HepG2 (cell line): Measurements from ENCODE around the gene RSPRY1. TPM values are rescaled to one million over a fixed set of nuclear protein-coding genes. Genes with fewer than 3 reads are reported as not detected.
A peak's percentile ranks its signal among the peaks of the same experiment; 100 is the strongest.

Experiments
- ATF7-NPFF ChIP-seq: sonication (generic); formaldehyde crosslinking; IDR thresholded peaks from 2 replicates; pipeline ENCODE4 v1.8.1; 2023; ENCODE audit warnings: mild to moderate bottlenecking, low read depth, missing genetic modification reagents, moderate library complexity
- FIP1L1 ChIP-seq: fragments of 200-400 bp; formaldehyde crosslinking; IDR thresholded peaks from 2 replicates; pipeline ENCODE4 v1.6.1; 2018; ENCODE audit warnings: low read depth, mild to moderate bottlenecking, low read length, moderate library complexity, borderline replicate concordance; ENCODE audit not compliant: insufficient read depth
- GTF3A ChIP-seq: sonication (generic); formaldehyde crosslinking; conservative IDR thresholded peaks from 2 replicates; pipeline ENCODE4 v1.4.0; 2020; ENCODE audit warnings: mild to moderate bottlenecking, missing genetic modification reagents
- HES4 ChIP-seq: sonication (generic); formaldehyde crosslinking; IDR thresholded peaks from 2 replicates; pipeline ENCODE4 v1.9.0; 2021; ENCODE audit warnings: mild to moderate bottlenecking, missing genetic modification reagents, borderline replicate concordance
- HNRNPLL ChIP-seq: fragments of 200-400 bp; formaldehyde crosslinking; IDR thresholded peaks from 2 replicates; pipeline ENCODE4 v1.6.1; 2017; ENCODE audit warnings: mild to moderate bottlenecking, low read depth, low read length; ENCODE audit not compliant: poor library complexity, severe bottlenecking
- JUNB ChIP-seq: sonication (generic); formaldehyde crosslinking; IDR thresholded peaks from 2 replicates; pipeline ENCODE4 v1.8.0; 2022; ENCODE audit warnings: missing genetic modification reagents, mild to moderate bottlenecking, borderline replicate concordance
- MTA3 ChIP-seq: sonication (generic); formaldehyde crosslinking; IDR thresholded peaks from 2 replicates; pipeline ENCODE4 v1.4.0; 2020; ENCODE audit warnings: missing genetic modification reagents
- PCBP1 ChIP-seq: fragments of 200-400 bp; formaldehyde crosslinking; IDR thresholded peaks from 2 replicates; pipeline ENCODE4 v1.6.1; 2017; ENCODE audit warnings: mild to moderate bottlenecking, low read depth, low read length, borderline replicate concordance
- RXRB ChIP-seq: IDR thresholded peaks from 2 replicates; pipeline ENCODE4 v1.6.1; 2016; ENCODE audit warnings: borderline replicate concordance, missing genetic modification reagents, missing compliant biosample characterization
- SP2 ChIP-seq: sonication (generic); formaldehyde crosslinking; IDR thresholded peaks from 2 replicates; pipeline ENCODE4 v1.5.1; 2020; ENCODE audit warnings: mild to moderate bottlenecking, missing genetic modification reagents
- ZKSCAN1 ChIP-seq: fragments of 150-350 bp; IDR thresholded peaks from 2 replicates; pipeline ENCODE4 v1.6.1; 2014; ENCODE audit warnings: low read length
- ZNF124 ChIP-seq: sonication (generic); formaldehyde crosslinking; IDR thresholded peaks from 2 replicates; pipeline ENCODE4 v1.4.0; 2020; ENCODE audit warnings: missing genetic modification reagents
- ZNF264 ChIP-seq: sonication (generic); formaldehyde crosslinking; IDR thresholded peaks from 2 replicates; pipeline ENCODE4 v1.4.0; 2020; ENCODE audit warnings: missing genetic modification reagents
- ZNF468 ChIP-seq: sonication (generic); formaldehyde crosslinking; IDR thresholded peaks from 2 replicates; pipeline ENCODE4 v1.8.0; 2022; ENCODE audit warnings: mild to moderate bottlenecking, moderate library complexity, missing genetic modification reagents
- ZNF567 ChIP-seq: sonication (generic); formaldehyde crosslinking; IDR thresholded peaks from 2 replicates; pipeline ENCODE4 v1.8.1; 2023; ENCODE audit warnings: mild to moderate bottlenecking, missing genetic modification reagents, borderline replicate concordance
- ZNF652 ChIP-seq: IDR thresholded peaks from 2 replicates; pipeline ENCODE4 v1.6.1; 2016; ENCODE audit warnings: low read depth, borderline replicate concordance
- ZNF674 ChIP-seq: sonication (generic); formaldehyde crosslinking; IDR thresholded peaks from 2 replicates; pipeline ENCODE4 v1.5.0; 2020; ENCODE audit warnings: low read depth, mild to moderate bottlenecking, missing genetic modification reagents
- ZNF83 ChIP-seq: sonication (generic); formaldehyde crosslinking; IDR thresholded peaks from 2 replicates; pipeline ENCODE4 v1.4.0; 2020; ENCODE audit warnings: missing genetic modification reagents, mild to moderate bottlenecking, borderline replicate concordance
- ZZZ3 ChIP-seq: sonication (generic); formaldehyde crosslinking; IDR thresholded peaks from 2 replicates; pipeline ENCODE4 v1.4.0; 2020; ENCODE audit warnings: missing genetic modification reagents, mild to moderate bottlenecking, borderline replicate concordance
- polyA plus RNA-seq, 8 experiments: library from polyadenylated mRNA; depleted of rRNA in 3 of 8; stranded (reverse) in 7 of 8; unstranded in 1 of 8; fragments of >200 nt; fragmentation: Illumina TruSeq in 4 of 8; extraction: Trizol in 4 of 8; gene quantifications; 2 replicates each; pipeline versions ENCODE4 v1.2.1 to v1.2.3, GENCODE V29; 2011 to 2016; ENCODE audit warnings: low read depth in 4 of 8, missing spikeins in 1 of 8, mixed read lengths in 1 of 8; ENCODE audit not compliant: insufficient read depth in 1 of 8
- total RNA-seq, 5 experiments: library from RNA; depleted of rRNA; stranded (reverse); fragments of >200 nt; fragmentation: Illumina TruSeq; extraction: Trizol; gene quantifications; 2 replicates each; pipeline ENCODE4 v1.2.3, GENCODE V29; 2016; ENCODE audit warnings: low read depth in 1 of 5
- TF ChIP-seq, protein P1 (sequence below): sonication (generic); formaldehyde crosslinking; IDR thresholded peaks from 2 replicates; pipeline ENCODE4 v1.4.0; 2020; ENCODE audit warnings: mild to moderate bottlenecking, missing genetic modification reagents
- TF ChIP-seq, protein P2 (sequence below): sonication (generic); formaldehyde crosslinking; IDR thresholded peaks from 2 replicates; pipeline ENCODE4 v1.5.1; 2020; ENCODE audit warnings: missing genetic modification reagents, mild to moderate bottlenecking, borderline replicate concordance
- TF ChIP-seq, protein P3 (sequence below): sonication (generic); formaldehyde crosslinking; IDR thresholded peaks from 2 replicates; pipeline ENCODE4 v1.4.0; 2020; ENCODE audit warnings: missing genetic modification reagents, borderline replicate concordance

The RSPRY1 gene
- total and polyA plus RNA-seq, 2 of the 13 experiments (the other 11 are each of a cell fraction or from before 2014, with no cell fraction given): 53.4 to 61.0 TPM

DNA sequence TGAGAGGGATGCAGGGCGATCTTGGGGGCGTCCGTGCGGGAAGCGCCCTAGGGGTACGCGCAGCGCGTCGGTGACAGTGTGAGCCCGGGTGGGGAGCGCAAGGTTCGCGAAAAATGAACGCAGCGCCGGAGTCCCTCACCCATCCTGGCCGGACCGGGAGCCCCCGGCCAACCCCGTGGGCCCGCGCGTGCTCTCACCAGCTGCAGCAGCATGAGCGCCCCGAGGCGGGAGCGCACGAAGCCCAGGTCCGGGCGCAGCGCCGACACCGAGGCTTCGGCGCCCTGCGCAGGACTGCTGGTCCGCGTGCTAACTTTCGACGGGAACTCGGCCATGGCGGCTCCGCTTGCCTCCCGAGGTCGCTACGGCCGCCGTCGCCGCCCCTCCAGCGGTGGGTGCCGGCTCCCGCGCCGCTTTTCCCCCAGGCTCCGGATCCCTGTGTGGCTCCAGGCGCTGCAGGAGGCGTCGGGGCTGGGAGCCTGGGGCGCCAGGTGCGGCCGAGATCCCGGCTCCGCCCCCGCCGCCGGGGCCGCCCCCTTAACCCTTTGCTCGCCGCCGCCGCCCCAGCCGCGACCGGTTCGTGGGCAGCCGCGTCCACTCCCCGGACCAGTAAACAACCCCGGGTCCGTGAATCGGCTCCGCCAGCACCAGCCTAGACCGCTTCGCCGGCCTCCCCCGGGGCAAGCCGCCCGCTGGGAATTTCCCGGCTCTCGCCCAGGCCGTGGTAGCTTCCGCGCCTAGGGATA, 98.3 kb downstream of the RSPRY1 start, which contains the start of gene PLLP (continued):
- TF ChIP-seq ZNF264 (CRISPR knock-in tag) (0 out of 2 replicates have a peak, but pooled peaks have one; percentile 49), RXRB (CRISPR knock-in tag) (0 out of 2 replicates have a peak, but pooled peaks have one; percentile 43), HES4 (peak; percentile 99), GTF3A (CRISPR knock-in tag) (no peak), ZNF652 (CRISPR knock-in tag) (peak; percentile 97), HNRNPLL (peak; percentile 83), ZNF674 (peak; percentile 96; the same call in 1 of the 2 replicates), ATF7-NPFF (CRISPR knock-in tag) (peak; percentile 98), ZNF468 (CRISPR knock-in tag) (peak; percentile 67; the same call in 1 of the 2 replicates), ZZZ3 (CRISPR knock-in tag) (peak; percentile 49; the same call in 1 of the 2 replicates), MTA3 (CRISPR knock-in tag) (0 out of 2 replicates have a peak, but pooled peaks have one; percentile 35), SP2 (CRISPR knock-in tag) (no peak), ZKSCAN1 (no peak), ZNF567 (CRISPR knock-in tag) (no peak), FIP1L1 (no peak), PCBP1 (no peak), ZNF83 (CRISPR knock-in tag) (peak; percentile 90; the same call in 1 of the 2 replicates), JUNB (CRISPR knock-in tag) (peak; percentile 66; the same call in 1 of the 2 replicates), ZNF124 (CRISPR knock-in tag) (0 out of 2 replicates have a peak, but pooled peaks have one; percentile 65)
- TF ChIP-seq, protein P1, sequence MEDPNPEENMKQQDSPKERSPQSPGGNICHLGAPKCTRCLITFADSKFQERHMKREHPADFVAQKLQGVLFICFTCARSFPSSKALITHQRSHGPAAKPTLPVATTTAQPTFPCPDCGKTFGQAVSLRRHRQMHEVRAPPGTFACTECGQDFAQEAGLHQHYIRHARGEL (CRISPR knock-in tag): peak; percentile 42
- TF ChIP-seq, protein P2, sequence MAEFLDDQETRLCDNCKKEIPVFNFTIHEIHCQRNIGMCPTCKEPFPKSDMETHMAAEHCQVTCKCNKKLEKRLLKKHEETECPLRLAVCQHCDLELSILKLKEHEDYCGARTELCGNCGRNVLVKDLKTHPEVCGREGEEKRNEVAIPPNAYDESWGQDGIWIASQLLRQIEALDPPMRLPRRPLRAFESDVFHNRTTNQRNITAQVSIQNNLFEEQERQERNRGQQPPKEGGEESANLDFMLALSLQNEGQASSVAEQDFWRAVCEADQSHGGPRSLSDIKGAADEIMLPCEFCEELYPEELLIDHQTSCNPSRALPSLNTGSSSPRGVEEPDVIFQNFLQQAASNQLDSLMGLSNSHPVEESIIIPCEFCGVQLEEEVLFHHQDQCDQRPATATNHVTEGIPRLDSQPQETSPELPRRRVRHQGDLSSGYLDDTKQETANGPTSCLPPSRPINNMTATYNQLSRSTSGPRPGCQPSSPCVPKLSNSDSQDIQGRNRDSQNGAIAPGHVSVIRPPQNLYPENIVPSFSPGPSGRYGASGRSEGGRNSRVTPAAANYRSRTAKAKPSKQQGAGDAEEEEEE (CRISPR knock-in tag): no peak
- TF ChIP-seq, protein P3, sequence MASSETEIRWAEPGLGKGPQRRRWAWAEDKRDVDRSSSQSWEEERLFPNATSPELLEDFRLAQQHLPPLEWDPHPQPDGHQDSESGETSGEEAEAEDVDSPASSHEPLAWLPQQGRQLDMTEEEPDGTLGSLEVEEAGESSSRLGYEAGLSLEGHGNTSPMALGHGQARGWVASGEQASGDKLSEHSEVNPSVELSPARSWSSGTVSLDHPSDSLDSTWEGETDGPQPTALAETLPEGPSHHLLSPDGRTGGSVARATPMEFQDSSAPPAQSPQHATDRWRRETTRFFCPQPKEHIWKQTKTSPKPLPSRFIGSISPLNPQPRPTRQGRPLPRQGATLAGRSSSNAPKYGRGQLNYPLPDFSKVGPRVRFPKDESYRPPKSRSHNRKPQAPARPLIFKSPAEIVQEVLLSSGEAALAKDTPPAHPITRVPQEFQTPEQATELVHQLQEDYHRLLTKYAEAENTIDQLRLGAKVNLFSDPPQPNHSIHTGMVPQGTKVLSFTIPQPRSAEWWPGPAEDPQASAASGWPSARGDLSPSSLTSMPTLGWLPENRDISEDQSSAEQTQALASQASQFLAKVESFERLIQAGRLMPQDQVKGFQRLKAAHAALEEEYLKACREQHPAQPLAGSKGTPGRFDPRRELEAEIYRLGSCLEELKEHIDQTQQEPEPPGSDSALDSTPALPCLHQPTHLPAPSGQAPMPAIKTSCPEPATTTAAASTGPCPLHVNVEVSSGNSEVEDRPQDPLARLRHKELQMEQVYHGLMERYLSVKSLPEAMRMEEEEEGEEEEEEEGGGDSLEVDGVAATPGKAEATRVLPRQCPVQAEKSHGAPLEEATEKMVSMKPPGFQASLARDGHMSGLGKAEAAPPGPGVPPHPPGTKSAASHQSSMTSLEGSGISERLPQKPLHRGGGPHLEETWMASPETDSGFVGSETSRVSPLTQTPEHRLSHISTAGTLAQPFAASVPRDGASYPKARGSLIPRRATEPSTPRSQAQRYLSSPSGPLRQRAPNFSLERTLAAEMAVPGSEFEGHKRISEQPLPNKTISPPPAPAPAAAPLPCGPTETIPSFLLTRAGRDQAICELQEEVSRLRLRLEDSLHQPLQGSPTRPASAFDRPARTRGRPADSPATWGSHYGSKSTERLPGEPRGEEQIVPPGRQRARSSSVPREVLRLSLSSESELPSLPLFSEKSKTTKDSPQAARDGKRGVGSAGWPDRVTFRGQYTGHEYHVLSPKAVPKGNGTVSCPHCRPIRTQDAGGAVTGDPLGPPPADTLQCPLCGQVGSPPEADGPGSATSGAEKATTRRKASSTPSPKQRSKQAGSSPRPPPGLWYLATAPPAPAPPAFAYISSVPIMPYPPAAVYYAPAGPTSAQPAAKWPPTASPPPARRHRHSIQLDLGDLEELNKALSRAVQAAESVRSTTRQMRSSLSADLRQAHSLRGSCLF (CRISPR knock-in tag): peak; percentile 88
